Left forelimb (tissue), 1 donor: ENCODE measurements around the gene GREM2.

Experiments
- DNase-seq: peaks from one replicate; pipeline ENCODE4 v3.0.0-alpha.2; 2018; ENCODE audit warnings: low spot score

GREM2 gene

GRCh38 chr1:240455228-240455821 lies 156.6 kb downstream of the GREM2 start:
- no peak for DNase-seq

- DNase-seq, result no peak
These were observed 166.6 kb downstream of the GREM2 start for GRCh38 chr1:240445369-240445768.

GRCh38 chr1:240441669-240442068 lies 170.3 kb downstream of the GREM2 start:
- no peak for DNase-seq
